Choroid plexus epithelial cell (primary cell): ENCODE measurements around the gene RPAP2.

Source experiments
- DNase-seq: peaks from one replicate; pipeline ENCODE4 v3.0.0-alpha.2; 2010; ENCODE audit warnings: low read depth
- H3K4me3 ChIP-seq: 2 replicates; pipeline ENCODE4 v1.5.1; 2011; ENCODE audit warnings: low read depth, mild to moderate bottlenecking, control low read depth, low read length, moderate library complexity
- CTCF ChIP-seq: conservative IDR thresholded peaks from 2 replicates; pipeline ENCODE4 v1.5.1; 2011; ENCODE audit warnings: low read depth, mild to moderate bottlenecking, control low read depth, inconsistent platforms, low read length, moderate library complexity

The RPAP2 gene

DNA sequence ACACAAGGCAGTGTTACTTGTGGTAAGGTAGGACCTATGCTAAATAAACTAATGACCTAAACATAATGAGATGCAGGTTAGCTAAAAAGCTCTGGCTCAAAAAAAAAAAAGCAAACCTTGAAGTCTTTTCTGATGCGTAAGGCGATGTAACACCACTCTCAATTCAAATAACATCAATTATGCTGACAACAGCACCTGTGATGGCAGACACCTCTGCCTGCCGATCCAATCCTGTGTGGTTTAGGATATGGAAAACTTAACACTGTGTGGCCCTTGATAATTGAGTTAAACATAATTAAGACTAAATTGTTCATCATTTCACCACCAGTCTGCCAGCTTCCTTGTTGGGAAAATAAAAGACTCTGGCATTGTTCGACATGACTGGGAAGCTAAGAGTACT is 9.1 kb downstream of the RPAP2 start:
- no peak for DNase-seq
- TF ChIP-seq CTCF, result no peak
- no peak overlapping the region for H3K4me3 ChIP-seq

DNA sequence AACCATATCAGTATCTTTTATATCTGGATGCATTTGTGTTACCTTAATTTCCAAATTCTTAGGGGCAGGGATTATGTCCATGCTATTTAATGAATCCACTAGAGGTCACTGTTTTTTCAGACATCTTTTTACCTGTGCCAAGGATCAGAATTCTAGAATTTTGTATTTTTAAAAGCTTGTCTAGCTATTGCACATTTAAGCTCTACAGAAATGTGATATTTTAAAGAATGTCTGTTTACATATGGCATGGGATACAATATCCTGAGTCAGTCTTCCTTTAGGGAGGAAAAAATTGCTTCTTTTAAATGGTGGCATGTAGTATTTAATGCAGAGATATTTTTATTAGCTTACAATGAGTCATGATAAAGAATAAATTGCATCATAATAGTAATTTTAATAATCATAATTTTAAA is 11.3 kb downstream of the RPAP2 start:
- peak; percentile 62 for TF ChIP-seq CTCF
- DNase-seq, result peak; percentile 63

DNA sequence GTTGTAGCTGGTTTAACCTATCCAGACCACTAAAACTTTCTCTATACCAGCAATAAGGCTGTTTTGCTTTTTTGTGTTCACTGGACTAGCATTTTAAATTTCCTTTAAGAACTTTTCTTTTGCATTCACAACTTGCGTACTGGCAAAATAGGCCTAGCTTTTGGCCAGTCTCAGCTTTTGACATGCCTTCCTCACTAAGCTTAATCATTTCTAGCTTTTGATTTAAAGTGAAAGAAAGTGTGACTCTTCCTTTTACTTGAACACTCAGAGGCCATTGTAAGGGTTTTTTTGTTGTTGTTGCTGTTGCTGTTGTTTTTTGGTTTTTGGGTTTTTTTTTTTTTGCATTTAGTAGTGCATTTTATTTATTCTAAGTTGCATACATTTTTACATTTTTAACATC is 15.2 kb downstream of the RPAP2 start:
- no peak overlapping the region for H3K4me3 ChIP-seq
- no peak for TF ChIP-seq CTCF
- DNase-seq, result no peak

More for the DNA sequence above, 11.3 kb downstream of the RPAP2 start:
- no peak overlapping the region for H3K4me3 ChIP-seq

DNA sequence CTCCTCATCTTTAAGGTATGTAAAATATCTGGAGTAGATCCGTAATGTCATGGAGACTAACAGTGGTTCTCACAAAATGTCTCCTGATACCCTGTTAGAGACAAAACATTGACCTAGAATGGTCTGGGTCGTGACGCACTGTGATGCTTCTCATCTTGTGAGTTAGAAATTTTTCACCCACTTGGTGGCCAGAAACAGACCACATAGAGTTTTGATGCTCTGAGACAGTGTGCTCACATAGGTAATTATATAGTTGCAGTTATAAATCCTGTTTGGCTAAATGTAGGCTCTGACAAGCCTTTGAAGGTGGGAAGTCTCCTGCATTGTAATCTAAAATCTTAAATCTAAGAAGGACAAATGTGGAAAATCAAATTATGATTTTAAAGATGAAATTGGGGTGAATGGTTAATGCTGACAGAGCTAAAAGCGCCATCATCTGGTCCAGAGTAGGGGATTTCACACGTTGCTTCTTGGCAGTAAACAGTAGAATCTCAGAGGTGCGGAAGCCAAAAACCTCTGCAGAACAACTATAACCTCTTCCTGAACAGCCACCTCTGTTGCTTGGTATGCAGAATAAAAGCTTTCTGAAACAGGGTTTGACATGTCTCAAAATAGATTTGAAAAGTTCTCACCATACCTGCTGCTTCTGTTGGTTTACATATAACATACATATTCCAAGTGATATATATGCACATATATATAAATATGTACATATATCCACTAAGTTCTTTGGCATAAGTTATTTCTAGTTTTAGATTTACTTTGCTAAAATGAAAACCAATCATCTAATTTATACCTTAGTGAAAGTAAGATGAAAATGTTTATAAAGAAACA is 17.1 kb downstream of the RPAP2 start:
- no peak for TF ChIP-seq CTCF
- H3K4me3 ChIP-seq, result no peak overlapping the region
- no peak for DNase-seq

DNA sequence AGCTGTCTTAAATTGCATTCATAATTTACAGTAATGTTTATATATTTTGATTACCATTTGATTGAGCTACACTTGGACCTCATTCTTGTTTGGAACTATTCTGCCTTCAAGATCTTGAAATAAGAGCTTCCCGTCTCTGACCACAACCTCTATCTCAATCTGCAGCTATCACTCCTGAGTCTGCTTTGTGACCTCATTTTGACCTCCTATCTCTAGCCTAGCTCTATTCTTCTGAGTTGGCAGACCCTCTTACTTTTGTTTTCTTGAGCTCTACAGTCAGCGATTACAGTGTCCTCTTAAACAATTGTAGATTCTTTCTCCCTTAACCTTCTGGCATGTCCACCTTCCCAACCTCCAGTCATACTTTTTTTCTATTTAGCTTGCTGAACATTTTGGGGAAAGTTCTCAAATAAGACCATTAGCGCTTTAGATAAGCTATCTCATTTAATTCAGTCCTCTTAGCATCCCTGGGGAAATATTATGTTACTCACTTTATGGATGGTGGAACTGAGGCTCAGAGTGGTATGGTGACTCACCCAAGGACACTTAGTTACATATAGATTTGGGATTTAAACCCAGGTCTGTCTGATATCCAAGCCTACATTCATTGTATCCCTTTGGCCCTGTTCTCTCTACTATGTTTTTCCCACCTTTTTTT is 19.1 kb downstream of the RPAP2 start:
- no peak for TF ChIP-seq CTCF
- H3K4me3 ChIP-seq, result no peak overlapping the region
- no peak for DNase-seq

GRCh38 chr1:92323473-92324453 is 24.9 kb downstream of the RPAP2 start:
- no peak overlapping the region for H3K4me3 ChIP-seq
- DNase-seq, result no peak
- no peak for TF ChIP-seq CTCF
